Stimulated activated CD4-positive, alpha-beta T cell treated with anti-CD3 and anti-CD28 coated beads, Interleukin-1b, Interleukin-23, amount 100 ng/mL, for 24 hours (primary cell): ENCODE data around the gene ADAMTSL3.

Experiments used
- DNase-seq, 4 experiments: peaks; one replicate each; pipeline ENCODE4 v3.0.0-alpha.2; 2020; ENCODE audit warnings: low read depth in 4 of 4, low spot score in 1 of 4

ADAMTSL3 gene, protein sequence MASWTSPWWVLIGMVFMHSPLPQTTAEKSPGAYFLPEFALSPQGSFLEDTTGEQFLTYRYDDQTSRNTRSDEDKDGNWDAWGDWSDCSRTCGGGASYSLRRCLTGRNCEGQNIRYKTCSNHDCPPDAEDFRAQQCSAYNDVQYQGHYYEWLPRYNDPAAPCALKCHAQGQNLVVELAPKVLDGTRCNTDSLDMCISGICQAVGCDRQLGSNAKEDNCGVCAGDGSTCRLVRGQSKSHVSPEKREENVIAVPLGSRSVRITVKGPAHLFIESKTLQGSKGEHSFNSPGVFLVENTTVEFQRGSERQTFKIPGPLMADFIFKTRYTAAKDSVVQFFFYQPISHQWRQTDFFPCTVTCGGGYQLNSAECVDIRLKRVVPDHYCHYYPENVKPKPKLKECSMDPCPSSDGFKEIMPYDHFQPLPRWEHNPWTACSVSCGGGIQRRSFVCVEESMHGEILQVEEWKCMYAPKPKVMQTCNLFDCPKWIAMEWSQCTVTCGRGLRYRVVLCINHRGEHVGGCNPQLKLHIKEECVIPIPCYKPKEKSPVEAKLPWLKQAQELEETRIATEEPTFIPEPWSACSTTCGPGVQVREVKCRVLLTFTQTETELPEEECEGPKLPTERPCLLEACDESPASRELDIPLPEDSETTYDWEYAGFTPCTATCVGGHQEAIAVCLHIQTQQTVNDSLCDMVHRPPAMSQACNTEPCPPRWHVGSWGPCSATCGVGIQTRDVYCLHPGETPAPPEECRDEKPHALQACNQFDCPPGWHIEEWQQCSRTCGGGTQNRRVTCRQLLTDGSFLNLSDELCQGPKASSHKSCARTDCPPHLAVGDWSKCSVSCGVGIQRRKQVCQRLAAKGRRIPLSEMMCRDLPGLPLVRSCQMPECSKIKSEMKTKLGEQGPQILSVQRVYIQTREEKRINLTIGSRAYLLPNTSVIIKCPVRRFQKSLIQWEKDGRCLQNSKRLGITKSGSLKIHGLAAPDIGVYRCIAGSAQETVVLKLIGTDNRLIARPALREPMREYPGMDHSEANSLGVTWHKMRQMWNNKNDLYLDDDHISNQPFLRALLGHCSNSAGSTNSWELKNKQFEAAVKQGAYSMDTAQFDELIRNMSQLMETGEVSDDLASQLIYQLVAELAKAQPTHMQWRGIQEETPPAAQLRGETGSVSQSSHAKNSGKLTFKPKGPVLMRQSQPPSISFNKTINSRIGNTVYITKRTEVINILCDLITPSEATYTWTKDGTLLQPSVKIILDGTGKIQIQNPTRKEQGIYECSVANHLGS (N-terminal part only)

DNA sequence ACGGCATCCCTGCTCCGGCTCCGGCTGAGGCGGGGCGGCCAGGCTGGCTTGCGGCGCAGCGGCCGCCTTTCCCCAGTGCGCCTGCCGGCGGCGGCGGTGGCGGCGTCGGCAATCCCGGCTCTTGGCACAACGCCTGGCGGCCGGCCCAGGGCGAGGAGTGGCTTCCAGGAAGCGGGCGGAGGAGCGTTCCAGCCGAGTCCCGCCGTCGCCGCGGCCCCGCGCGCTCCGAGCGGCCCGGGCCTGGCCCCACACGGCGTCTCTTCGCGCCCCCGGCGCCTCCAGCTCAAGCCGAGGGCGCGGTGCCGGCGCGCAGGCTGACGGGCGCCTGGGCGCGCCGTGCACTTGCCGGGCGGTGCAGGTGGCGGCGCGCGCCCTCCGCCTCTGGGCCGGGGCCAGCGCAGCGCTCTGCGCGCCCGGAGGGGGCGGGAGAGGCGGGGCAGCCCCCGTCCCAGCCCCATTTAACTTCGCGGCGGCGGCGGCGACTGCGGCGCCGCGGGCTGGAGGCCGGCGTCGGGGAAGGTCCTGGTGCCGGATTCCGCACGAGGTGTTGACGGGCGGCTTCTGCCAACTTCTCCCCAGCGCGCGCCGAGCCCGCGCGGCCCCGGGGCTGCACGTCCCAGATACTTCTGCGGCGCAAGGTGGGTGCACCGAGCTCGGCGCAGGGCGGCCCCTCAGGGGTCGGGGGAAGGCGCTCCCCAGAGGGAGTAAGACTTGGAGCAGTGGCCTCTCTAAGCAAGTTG lies at the start of gene ADAMTSL3:
ADAMTSL3 (plus strand) TSS at position 485 of the 740 bp plus-strand sequence. CDS start 1,639 bp downstream, outside the sequence.
- no peak for DNase-seq

DNA sequence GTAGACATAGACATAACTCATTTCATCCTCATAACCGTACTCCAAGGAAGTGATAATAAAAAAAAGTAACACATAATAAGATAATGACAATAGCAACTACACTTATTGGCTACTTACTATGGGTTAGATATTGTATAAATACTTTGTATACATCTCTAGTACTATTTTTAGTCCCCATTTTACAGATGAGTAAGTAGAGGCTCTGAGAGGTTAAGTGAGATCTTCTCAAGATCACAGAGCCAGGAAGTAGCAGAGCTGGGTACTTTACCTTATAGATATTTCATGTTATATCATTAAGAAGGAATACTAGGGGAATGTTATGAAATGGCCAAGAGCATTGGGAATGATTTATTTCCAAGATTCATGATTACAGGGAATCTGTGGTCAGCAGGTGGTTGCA lies 49.4 kb upstream of the ADAMTSL3 start:
- no peak for DNase-seq

DNA sequence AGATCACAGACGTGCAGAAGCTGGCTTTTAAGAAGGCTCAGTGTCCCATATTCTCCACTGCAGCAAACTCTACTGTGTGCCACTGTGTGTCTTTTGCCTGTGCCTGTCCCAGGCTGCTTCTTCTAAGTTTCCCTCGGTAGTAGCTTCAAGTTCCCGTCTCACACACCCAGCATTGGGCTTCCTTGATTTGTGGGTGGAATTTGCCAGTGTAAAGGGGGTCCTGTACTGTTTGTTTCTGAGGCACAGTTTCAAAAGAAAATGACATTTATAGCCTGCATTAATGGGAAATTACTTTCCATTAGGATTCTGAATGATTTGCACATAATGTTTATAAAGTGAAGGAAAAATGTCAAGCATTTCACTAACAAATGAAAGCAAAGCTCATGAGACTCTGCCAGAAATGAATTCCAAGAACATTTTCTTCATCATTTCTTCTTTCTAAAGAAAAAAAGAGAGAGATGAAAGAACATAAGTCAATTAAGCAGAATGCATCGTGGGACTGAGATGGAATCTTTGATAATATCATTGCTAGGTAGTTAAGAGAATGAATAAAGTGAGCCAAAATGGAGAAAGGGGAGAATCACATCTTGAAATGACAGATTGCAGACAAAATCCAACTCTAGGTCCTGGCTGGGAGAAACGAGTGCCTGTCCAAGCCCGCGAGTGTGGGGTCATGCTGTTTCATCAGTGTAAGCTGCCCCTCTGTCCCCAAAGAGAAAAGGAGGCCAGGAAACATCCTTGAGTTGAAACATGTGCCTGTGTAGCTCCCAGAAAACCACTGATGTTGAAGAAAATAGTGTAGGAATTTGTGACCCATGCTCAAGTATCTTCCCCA lies 48.6 kb upstream of the ADAMTSL3 start:
- DNase-seq: no peak

DNA sequence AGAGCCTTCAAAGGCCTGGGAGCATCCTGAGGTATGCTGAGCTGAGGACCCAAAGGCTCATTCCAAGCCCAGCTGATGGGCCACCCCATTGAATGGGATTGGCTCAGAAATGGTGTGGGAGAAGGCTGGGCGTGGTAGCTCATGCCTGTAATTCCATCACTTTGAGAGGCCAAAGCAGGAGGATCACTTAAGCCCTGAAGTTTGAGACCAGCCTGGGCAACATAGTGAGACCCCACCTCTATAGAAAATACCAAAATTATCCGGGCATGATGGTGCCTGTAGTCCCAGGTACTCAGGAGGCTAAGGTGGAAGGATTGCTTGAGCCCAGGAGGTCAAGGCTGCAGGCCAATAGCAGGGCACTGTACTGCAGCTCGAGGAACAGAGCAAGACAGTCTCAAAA lies 43.8 kb upstream of the ADAMTSL3 start:
- DNase-seq: no peak

DNA sequence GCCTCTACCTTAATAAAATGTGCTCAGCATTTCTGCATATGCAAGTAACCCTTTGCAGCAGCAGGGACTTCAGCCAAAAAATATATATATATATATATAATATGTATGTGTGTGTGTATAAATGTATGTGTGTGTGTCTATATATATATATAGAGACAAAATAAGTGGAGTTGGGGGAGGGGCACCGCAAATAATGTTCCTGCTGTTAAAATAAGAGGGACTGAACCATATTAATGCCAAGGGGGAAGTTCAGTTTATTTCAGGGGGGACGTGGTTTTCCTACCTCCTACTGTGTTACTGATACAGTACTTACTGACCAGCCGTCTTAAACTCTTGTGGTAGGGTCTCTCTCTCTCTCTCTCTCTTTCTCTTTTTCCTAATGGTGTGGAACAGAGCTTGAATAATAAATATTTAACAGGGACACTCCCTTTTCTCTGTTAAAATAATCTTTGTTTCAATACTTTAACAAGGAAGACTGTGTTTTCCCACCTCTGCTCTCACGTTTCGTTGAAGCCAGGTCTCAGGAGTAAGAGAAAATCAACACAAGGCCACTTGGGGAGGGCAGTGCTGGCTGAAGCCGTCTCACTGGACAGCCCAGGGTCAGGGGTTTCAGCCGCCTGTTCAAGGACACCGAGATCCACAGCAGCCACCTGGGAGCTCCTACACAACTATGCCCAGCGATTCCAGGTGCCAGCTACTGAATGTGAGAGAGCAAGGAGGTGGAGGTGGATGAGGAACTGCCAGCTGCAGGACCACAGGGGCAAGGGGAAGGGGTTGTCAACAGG lies 42.8 kb upstream of the ADAMTSL3 start:
- no peak for DNase-seq

DNA sequence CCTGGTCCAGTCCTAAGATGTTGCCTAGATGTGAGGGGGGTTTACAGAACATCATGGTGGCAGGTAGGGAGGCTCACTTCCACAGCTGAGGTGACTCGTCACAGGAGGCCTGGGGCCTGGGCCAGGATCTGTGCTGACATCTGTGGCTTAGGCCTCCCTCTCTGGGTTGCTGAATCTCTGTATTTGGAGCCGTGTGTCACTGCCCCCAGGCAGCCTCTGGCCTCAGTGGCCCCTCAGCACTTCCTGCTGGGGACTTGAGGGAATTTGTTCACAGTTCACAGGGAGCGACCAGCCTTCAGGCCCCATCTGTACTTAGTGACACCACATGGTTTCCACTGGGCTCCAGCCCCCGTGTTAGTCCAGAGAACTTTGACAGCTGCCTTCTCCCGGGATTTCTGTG lies 41.7 kb upstream of the ADAMTSL3 start:
- no peak for DNase-seq

DNA sequence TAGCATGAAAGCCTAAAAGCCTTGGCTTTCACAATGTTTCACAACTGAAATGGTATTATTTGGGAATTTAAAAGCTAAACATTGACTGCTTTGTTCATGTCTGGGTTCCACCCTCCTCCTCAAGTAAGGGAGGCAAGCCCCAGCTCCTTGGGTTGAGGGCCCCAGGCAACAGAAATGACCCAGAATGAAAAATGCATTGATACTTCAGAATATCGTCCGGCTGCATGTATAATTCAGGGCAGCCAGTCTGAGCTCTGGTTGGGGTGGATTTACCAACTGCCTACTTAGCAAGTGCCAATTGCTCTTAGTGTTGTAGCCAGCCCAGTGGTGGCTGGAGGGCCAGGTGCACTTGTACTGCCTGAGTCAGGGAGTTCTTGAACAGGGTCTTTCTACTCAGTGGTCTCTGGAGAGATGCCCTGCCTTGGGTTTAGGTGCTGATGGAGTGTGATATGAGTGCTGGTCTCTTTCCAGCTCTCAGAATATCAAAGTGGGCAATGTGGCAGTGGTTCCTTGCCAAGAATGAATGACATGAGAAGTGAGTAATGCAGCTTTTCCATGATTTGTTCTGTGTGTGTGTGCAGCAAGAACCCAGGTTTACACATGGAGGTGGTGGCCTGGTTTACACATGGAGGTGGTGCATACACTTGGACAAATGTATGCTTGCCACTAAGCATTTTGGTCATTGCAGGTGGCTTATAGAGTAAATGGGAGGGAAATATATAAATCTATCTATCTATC lies 40.9 kb upstream of the ADAMTSL3 start:
- no peak for DNase-seq

DNA sequence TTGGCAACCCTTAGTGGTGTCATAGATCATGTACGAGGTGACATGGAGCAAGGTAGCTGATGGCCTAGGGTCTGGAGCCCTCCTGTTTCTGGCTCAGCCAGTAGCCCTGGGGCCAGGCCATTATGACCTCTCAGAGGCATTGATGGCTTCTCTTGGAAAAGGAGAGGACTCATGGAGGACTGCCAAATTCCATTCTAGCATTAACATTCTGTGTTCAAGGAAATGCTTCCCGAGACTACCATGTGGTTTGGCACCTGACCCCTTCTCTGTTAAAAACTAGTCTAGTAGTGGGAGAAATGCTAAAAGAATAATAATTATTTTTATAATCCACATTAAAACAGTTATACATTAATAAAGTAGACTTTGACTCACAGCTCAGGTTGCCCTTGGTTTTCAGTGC lies 40.2 kb upstream of the ADAMTSL3 start:
- DNase-seq: no peak

DNA sequence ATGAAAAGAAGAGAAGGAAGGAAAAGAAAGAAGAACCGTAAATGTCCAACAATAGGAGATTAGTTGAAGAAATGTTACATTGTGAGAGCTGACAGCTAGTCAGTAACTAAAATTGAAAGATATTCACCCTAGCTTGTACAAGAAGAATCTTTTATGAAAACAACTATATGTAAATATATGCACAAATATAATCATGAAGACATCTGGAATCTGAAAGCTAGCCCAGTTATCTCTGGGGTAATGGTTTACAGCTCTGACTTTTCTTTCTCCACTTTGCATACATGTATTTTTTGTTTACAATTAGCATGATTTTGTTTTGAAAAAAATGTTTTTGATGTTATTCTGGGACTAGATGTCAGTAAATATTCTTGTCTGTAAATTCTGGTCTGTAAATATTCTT lies 37.1 kb upstream of the ADAMTSL3 start:
- no peak for DNase-seq

DNA sequence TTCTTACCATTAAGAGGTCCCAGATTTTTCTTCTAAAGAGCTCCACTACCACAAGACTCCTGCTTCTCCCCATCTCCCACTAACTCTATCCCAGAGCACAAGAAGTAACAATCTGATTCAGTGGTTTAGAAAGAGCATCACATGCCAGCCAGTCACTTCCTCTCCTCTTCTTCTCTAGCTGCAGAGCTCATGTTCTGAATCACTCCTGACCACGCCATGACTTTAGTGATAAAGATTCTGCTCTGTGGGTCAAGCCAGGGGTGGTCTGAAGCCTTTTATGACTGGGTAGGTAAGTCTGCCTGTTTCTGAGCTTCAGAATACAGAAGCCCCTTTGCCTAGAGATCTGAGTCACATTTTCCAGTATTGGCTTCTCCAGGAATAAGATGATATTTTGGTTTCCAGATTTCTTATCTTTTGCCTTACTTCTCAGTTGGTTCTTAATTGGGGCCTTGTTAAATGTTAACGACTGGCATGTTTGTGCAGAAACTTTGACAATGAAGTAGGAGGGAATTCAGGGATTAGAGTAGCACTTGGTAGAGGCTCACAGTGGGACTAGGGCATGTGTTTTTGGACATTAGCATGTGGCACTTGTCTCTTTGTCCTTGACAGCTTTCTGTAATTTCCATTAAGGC lies 27.6 kb upstream of the ADAMTSL3 start:
- no peak for DNase-seq

DNA sequence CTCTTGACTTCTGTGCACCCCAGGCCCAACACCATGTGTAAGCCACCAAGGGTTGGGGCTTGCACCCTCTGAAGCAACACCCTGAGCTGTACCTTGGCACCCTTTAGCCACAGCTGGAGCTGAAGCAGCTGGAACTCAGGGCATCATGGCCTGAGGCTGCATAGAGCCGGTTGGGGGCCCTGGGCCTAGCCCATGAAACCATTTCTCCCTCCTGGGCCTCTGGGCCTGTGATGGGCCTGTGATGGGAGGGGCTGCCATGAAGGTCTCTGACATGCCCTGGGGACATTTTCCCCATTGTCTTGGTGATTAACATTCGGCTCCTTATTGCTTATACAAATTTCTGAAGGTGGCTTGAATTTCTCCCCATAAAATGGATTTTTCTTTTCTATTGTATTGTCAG lies 22.4 kb upstream of the ADAMTSL3 start:
- DNase-seq: no peak

DNA sequence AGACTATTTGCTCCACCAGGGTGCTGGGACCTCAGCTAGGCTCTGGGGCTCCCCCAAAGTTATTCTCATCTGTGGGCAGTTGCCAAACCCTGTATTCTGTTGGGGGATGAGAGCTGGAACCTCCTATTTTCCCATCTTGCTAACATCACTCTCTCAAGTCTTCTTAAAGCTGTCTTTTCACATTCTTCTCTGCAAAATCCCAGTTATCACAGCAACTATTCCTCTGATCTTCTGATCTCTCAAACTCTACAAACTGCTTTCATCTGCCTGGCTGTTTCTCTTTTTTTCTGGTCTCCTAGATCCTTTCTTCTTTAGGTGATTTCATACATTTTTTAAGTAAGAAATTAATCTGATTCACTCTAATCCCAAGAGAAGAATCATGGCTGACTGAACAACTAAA lies 10.7 kb upstream of the ADAMTSL3 start:
- no peak for DNase-seq

DNA sequence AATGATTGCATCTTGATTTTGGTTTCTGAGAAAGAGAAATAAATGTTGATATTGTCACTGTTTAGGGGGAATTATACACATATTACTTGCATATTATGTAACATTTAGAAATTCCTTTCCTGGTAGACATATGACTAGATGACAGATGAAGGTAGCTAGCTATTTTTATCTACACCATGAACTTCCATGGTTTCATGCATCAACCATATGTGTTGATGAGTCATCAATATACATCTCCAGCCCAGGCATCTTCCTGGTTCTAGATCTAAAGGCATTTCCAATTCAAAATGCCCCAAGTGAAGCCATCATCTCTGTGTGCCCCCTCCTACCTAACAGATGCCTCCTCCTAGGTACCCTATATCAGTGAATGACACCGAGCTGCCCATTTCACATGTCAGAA lies 9.5 kb upstream of the ADAMTSL3 start:
- DNase-seq: no peak

DNA sequence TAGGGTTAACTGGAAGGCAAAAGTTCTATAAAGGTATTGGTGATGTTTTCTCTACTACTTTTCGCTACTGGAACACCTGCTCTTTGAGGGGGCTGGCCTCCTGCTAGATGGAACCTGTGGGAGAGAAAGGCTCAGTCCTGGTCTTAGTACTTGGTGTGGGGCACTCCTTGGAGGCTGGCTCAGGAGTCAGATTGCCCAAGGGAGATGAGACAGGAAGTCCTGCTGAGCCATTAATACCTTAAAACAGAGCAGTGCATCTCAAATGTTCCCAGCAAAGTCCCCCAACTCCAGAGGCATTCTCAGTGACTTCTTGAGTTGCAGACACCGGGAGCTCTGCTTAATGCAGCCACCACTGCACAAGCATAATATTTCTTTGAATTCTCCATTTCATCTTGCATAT lies 3.1 kb upstream of the ADAMTSL3 start:
- DNase-seq: no peak

DNA sequence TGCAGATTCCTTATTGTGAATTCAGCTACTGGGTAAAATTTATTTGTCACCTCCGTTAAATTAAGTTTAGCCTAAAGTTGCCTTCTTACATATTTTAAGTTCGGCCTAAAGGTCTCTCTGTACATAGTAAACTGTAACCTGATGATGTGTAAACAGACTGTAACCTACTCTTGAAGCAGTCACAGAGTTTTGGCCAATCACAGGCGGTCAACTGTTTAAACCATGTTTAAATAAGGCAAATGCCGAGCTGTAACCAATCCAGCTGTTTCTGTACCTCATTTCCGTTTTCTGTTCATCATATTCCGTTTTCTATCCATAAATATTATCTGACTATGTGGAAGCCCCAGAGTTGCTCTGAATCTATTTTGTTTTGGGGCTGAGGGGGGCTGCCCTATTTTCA lies 2.4 kb upstream of the ADAMTSL3 start:
- DNase-seq: no peak

DNA sequence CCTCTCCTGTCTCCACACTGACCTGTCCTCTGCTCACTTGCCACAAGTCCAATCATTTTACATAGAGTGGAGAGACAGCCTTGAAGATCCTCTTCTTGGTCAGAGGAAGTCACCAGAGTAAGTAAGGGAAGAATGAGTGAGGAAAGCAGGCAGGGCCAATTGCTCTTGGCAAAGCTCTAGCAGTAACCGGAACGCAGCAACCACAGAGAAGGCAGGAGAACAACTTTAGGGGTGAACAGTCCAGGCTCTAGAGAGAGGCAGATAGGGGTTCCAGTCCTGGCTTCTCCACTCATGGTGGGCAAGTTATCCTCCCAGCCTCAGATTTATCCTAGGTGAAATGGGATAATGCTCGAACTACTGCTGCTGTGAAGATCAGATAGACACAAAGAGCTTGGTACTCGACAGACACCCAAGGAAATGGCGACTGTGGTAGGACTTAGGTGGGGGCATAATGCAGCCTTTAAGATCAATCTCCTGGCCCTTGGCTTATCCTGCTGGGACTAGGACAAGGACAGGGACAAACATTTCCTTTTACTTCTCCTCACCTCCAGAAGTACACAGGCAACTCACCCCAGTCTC lies 1.2 kb upstream of the ADAMTSL3 start:
- no peak for DNase-seq

DNA sequence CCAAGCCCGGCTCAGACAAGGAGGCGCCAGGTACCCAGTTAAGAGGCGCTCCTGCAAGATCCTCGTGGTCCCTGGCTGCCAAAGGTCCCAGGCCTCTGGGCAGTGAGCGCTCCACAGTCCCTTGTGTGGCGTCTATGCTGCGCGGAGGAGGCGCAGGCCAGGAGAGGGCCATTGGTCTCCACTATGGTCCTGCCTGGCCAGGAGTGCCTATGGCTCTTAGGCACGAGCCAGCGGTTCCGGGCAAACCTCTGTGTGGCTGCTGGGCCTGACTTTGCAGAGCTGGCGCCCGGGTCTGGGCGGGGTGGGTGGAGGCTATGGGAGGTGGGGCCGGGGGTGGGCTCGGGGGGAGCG lies 660 bp upstream of the ADAMTSL3 start:
- no peak for DNase-seq
